ENCODE measurements around the gene C1orf210. TPM values are rescaled to one million over a fixed set of nuclear protein-coding genes. Genes with fewer than 3 reads are reported as not detected.

The C1orf210 gene
- total RNA-seq, 2 experiments from 2014 or later = not detected

DNA sequence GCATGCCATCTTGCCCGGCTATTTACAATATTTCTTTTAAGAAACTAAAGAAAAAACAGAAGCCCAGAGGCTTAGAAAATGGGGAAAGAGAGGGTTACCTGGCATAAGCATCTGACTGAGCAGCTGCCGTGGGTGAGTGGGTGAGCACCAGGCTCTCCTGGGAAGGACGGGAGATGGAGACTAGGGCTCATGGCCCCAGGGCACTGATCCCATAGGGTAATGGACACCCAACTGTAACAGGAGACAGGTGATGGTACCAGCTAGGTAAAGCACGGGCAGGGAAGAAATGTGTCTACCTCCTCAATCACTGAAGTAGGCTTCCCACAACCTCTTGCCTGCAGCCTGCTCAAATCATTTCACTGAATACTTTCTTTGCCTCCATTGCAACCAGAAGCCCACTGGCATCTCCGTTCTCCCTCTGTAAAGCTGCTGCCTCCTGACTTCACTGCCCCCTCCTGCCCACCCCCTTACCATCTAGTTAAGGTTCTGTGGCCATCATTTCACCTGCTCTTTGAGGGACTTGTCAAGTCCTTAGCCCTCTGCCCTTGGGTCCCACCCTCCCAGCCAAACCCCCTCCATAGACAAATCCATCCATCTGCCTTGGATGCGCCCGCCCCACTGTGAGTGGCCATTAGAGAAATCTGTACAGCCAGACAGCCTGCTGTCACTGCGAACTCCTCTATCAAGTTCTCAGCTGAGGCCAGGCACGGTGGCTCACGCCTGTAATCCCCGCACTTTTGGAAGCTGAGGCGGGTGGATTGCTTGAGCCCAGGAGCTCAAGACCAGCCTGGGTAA is 9.4 kb downstream of the C1orf210 start:
- CTCF ChIA-PET = interaction anchor here (0.5 to 0.7 kb wide), 2 partner anchors 61 to 1333 kb away, joined by 3 read pairs; no protein-coding TSS in a partner anchor
- Mint-ChIP-seq H3K27me3 (peaks cover 4% of the 10 kb centered on the region), H3K9me3 (ENCODE audit: low read depth) (peaks cover 4% of the 10 kb centered on the region), H3K4me3 (no peak overlapping the region), H3K4me1 (peaks cover 15% of the 10 kb centered on the region), H3K27ac (no peak overlapping the region), H3K36me3 (ENCODE audit: low read depth) (peaks cover 4% of the 10 kb centered on the region)
- POLR2A ChIA-PET = no interaction called here
- ATAC-seq (no peak), DNase-seq (no peak)
- intact Hi-C loops (cut with DNase I, micrococcal nuclease) = no loop called here

DNA sequence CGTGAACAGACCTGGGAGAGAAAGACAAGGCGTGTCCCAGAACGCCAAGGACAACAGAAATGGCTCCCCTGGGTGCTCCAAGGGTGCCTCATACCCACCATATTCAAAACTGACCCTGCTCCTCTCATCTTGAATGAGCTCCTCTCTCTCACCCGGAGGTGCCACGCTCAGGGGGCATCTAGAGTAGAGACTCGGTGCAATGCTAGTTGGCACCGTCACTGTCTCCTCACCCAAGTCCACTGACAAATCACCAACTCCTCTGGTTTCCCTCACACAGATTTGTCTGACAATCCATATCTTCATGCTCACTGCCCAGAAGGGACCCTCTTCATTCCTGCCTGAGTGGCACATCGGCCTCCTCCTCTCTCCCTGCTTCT is 10.6 kb downstream of the C1orf210 start:
- peak overlapping the region; percentile 94 for H3K27ac Mint-ChIP-seq
- peaks cover 21% of the 10 kb centered on the region for H3K4me1 Mint-ChIP-seq
- no peak for ATAC-seq
- peak overlapping the region; percentile 15 for H3K4me3 Mint-ChIP-seq
- ChIA-PET POLR2A (no interaction called here), CTCF (no interaction called here)
- H3K27me3 Mint-ChIP-seq = peaks cover 4% of the 10 kb centered on the region
- H3K36me3 Mint-ChIP-seq (ENCODE audit: low read depth) = peaks cover 4% of the 10 kb centered on the region
- intact Hi-C loops (cut with DNase I, micrococcal nuclease) = loop anchor here in 1 of 2 experiments (1.0 kb wide), 1 partner anchor 75 kb away; no protein-coding TSS in a partner anchor
- no peak for DNase-seq
- peaks cover 4% of the 10 kb centered on the region for H3K9me3 Mint-ChIP-seq (ENCODE audit: low read depth)

DNA sequence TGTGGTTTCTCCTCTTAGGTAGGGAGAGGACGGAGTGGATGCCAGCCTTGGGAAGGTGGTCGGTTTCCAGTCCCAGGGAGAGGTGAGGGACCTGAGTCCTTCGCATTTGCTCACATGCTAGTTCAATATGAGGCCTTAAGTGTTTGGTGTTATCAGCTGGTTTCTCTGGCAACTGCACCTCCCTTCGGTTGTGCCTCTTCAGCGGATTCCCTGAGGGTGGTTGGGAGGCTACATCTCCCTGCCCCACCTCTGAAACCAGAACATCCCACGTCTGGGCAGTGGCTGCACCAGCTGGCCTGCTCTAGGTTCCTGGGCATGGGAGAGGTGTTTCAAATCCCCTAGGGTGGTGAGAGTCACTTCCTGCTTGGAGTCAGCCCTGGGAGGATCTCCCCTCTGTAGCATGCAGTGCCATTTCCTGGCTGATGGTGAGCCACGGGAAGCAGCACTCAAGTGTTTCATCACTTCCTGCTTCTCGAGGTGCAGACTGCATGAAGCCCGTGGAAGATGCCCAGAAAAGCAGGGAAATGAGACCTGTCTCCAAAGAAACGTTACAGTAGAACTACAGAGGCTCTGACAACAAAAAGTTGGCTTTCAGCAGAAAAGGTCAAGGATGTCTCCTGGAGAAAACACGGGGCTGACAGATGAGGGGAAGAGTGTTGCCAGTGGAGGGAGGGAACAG is 11.1 kb downstream of the C1orf210 start:
- CTCF ChIA-PET = no interaction called here
- peaks cover 21% of the 10 kb centered on the region for H3K4me1 Mint-ChIP-seq
- intact Hi-C loops (cut with DNase I, micrococcal nuclease) = loop anchor here in 1 of 2 experiments (1.0 kb wide), 1 partner anchor 75 kb away; no protein-coding TSS in a partner anchor

DNA sequence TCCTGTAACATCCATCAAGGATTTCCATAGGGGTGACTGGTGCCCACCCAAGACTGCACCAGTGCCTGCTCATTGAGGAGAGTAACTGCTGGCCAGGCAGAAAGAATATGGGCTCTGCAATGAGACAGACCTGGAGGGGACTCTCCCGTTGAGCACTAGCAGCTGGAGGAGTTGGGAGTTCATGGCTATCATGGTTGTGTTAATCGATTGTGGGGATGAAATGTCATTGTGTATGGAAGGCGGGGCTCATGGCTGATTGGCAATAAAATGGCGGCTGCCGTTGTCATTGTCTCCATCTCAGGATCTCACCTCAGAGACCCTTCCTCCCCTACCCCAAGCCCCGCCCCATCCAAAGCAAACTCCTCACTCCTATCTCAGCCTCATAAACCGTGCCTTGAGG is 11.7 kb downstream of the C1orf210 start:
- DNase-seq (no peak), ATAC-seq (no peak)
- Mint-ChIP-seq H3K36me3 (ENCODE audit: low read depth) (peaks cover 4% of the 10 kb centered on the region), H3K27ac (no peak overlapping the region), H3K9me3 (ENCODE audit: low read depth) (peaks cover 4% of the 10 kb centered on the region), H3K4me3 (no peak overlapping the region), H3K27me3 (peaks cover 2% of the 10 kb centered on the region), H3K4me1 (peaks cover 21% of the 10 kb centered on the region)
- CTCF ChIA-PET = no interaction called here
- intact Hi-C loops (cut with DNase I, micrococcal nuclease) = loop anchor here in 1 of 2 experiments (1.0 kb wide), 1 partner anchor 76 kb away; no protein-coding TSS in a partner anchor
- POLR2A ChIA-PET = no interaction called here

More for the DNA sequence above, 11.1 kb downstream of the C1orf210 start:
- peak overlapping the region; percentile 94 for H3K27ac Mint-ChIP-seq
- peak overlapping the region; percentile 15 for H3K4me3 Mint-ChIP-seq
- peak; percentile 91 for ATAC-seq
- peak; percentile 69 for DNase-seq
- peaks cover 4% of the 10 kb centered on the region for H3K9me3 Mint-ChIP-seq (ENCODE audit: low read depth)
- POLR2A ChIA-PET = no interaction called here
- peaks cover 4% of the 10 kb centered on the region for H3K36me3 Mint-ChIP-seq (ENCODE audit: low read depth)
- peaks cover 4% of the 10 kb centered on the region for H3K27me3 Mint-ChIP-seq

DNA sequence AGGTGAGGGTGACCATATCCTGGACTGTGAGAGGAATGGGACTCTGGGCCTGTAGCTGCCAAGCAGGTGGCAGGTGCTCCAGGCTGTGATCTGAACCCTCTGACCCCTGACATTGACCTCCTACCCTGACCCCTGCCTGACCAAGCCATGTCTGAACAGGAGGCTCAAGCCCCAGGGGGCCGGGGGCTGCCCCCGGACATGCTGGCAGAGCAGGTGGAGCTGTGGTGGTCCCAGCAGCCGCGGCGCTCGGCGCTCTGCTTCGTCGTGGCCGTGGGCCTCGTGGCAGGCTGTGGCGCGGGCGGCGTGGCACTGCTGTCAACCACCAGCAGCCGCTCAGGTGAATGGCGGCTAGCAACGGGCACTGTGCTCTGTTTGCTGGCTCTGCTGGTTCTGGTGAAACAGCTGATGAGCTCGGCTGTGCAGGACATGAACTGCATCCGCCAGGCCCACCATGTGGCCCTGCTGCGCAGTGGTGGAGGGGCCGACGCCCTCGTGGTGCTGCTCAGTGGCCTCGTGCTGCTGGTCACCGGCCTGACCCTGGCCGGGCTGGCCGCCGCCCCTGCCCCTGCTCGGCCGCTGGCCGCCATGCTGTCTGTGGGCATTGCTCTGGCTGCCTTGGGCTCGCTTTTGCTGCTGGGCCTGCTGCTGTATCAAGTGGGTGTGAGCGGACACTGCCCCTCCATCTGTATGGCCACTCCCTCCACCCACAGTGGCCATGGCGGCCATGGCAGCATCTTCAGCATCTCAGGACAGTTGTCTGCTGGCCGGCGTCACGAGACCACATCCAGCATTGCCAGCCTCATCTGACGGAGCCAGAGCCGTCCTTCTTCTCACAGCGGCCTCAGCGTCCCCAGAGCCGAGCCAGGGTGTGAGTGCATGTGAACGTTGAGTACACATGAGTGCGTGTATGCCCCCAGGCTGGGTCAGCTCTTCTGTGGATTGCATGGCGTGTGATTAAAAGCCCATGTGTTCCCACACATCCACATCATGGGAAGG is 12.5 kb downstream of the C1orf210 start:
- intact Hi-C loops (cut with DNase I, micrococcal nuclease) = no loop called here
- Mint-ChIP-seq H3K36me3 (ENCODE audit: low read depth) (peaks cover 4% of the 10 kb centered on the region), H3K27me3 (peaks cover 2% of the 10 kb centered on the region), H3K4me3 (no peak overlapping the region), H3K27ac (no peak overlapping the region), H3K9me3 (ENCODE audit: low read depth) (peaks cover 4% of the 10 kb centered on the region), H3K4me1 (peaks cover 21% of the 10 kb centered on the region)
- POLR2A ChIA-PET = no interaction called here
- no peak for ATAC-seq
- CTCF ChIA-PET = no interaction called here
- no peak for DNase-seq

DNA sequence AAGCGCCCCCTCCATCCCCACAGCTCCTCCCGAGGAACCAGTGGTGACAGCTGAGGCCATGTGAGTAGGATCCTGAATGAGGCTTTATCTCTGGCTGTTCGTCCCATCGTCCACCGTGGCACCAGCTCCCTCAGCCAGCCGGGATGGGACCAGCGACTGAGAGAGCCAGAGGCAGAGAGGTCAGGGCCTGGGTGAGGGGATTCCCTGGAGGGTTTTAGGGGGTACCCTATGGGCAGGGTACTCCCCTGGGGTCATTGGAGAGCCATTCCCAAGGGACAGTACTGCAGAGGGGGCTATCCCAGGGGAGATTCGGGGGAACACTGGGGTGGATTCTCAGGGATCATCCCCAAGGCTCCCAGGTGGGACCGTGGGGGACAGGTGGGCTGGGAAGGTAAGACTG is 13.2 kb downstream of the C1orf210 start:
- peaks cover 21% of the 10 kb centered on the region for H3K4me1 Mint-ChIP-seq
- no peak for ATAC-seq
- H3K27me3 Mint-ChIP-seq = peaks cover 2% of the 10 kb centered on the region
- peaks cover 4% of the 10 kb centered on the region for H3K36me3 Mint-ChIP-seq (ENCODE audit: low read depth)
- peaks cover 4% of the 10 kb centered on the region for H3K9me3 Mint-ChIP-seq (ENCODE audit: low read depth)
- DNase-seq = no peak
- POLR2A ChIA-PET = no interaction called here
- CTCF ChIA-PET = interaction anchor here (0.7 kb wide), 1 partner anchor 18 kb away, joined by 3 read pairs; no protein-coding TSS in a partner anchor
- H3K27ac Mint-ChIP-seq = no peak overlapping the region
- intact Hi-C loops (cut with DNase I, micrococcal nuclease) = no loop called here
- H3K4me3 Mint-ChIP-seq = no peak overlapping the region

DNA sequence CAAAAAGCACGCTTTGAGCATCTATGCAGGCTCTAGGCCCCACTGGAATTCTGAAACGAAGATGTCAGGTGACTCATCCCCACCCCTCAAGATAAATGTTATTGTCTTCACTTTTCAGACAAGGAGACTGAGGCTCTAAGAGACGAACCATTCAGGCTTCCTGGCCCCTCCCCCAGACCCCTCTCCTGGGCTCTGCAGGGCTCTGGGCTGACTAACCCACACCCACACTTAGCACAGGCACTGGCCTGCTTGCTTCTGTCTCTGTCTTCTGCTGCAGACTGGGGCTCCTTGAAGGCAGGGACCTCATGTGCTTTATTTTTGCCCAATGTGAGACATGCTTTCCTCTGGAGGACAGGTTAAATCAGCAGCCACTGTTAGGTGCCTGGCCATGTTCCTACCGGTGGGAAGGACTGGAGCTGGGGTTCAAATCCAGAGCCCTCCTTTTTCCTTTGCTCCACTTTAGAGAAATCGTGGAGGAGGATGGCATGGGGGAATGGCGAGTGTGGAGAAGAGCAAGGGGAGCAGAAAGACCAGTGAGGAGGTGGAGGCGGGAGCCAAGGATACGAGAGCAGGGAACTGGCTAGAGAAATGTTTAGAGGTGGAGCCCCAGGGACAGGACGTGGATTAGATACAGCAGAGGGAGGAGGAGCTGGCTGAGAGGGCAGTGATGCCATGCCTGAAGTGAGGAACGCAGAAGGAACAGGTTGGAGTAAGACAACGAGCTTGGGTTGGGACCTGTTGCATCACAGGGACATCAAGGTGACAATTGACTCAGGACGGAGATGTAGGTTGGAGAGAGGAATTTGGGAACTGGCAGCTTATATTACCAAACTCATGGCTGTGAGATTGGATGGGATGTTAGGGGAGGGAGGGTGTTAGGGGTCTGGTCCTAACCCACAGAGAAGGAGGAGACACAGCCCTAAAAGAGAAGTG is 13.9 kb downstream of the C1orf210 start:
- Mint-ChIP-seq H3K9me3 (ENCODE audit: low read depth) (peaks cover 4% of the 10 kb centered on the region), H3K27me3 (peaks cover 2% of the 10 kb centered on the region), H3K27ac (no peak overlapping the region), H3K36me3 (ENCODE audit: low read depth) (peaks cover 4% of the 10 kb centered on the region), H3K4me3 (peak overlapping the region; percentile 42), H3K4me1 (peaks cover 21% of the 10 kb centered on the region)
- CTCF ChIA-PET = interaction anchor here (0.7 kb wide), 1 partner anchor 18 kb away, joined by 3 read pairs; no protein-coding TSS in a partner anchor
- ATAC-seq (peak; percentile 55), DNase-seq (peak; percentile 33)
- intact Hi-C loops (cut with DNase I, micrococcal nuclease) = no loop called here
- POLR2A ChIA-PET = no interaction called here

DNA sequence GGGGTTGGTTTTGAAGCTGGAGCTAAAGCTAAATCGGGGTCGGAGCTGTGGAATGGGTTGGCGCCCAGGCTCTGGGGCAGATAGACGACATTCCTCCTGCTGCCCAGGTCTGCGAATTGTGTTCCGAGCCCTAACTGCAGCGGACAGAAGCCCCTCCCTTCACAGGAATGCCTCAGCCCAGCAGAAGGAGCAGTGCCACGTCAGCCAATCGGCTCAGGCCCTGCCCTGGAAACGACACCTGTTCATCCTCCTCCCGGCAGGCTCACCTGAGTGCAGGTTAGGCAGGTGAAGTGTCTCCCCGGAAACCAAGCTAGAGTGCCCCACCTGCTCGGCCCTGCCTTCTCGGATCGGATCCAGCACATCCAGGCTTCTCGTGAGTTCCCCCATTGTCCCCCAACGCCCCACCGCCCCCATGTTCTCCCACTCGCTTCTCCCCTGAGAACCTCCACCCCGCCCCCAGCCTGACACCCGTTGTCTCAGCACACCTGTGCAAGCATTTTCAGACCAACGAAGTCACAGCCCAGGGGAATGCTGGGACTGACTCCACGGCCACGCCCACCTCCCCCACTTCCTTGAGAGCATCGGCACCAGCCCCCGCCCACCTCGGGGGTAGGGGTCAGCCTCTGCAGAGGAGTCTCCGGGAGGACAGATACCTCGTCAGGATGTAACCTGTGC is 14.8 kb downstream of the C1orf210 start:
- intact Hi-C loops (cut with DNase I, micrococcal nuclease) = no loop called here
- ATAC-seq (peak; percentile 34), DNase-seq (peak; percentile 49)
- peaks cover 4% of the 10 kb centered on the region for H3K9me3 Mint-ChIP-seq (ENCODE audit: low read depth)
- peaks cover 2% of the 10 kb centered on the region for H3K27me3 Mint-ChIP-seq
- H3K36me3 Mint-ChIP-seq (ENCODE audit: low read depth) = peaks cover 4% of the 10 kb centered on the region
- POLR2A ChIA-PET = no interaction called here
- no peak overlapping the region for H3K27ac Mint-ChIP-seq
- H3K4me1 Mint-ChIP-seq = peaks cover 21% of the 10 kb centered on the region
- CTCF ChIA-PET = interaction anchor here (0.6 kb wide), 1 partner anchor 144 kb away, joined by 3 read pairs; no protein-coding TSS in a partner anchor
- peak overlapping the region; percentile 42 for H3K4me3 Mint-ChIP-seq

DNA sequence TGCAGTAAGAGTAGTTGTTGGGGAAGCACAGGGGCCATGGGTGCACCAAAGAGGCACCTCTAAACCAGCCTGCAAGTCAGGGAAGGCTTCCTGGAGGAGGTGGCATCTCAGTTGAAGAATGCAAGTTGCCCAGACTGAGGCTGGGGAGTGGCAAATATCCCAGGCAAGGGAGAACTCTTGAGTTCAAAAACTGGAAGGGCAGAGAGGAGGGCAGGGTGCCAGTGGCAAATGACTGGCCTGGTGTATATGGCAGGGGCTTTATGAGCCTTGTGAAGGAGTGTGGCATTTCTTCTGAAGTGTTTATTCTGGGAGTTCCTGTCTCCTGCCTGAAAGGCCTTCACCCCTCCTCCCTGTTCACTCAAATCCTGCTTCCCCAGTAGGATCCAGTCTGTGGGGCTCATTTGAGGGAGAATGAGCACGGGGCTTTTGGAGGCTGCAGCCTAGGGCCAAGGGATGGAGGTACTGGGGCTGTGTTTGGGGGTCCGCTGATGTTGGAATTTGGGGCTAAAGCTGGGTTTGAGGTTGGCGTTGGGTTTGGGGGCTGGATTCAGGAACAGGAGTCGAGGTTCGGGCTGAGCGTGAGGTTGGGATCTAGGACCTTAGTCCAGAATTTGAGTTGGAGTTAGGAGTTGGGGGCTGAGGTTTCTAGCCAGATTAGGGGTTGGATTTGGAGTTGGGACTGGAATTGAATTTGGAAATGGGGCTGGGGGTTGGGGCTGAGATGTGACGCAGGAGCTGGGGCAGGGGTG is 15.6 kb downstream of the C1orf210 start, which contains the start of gene TMEM125:
TMEM125 (plus strand) TSS at position 357 of the 749 bp plus-strand sequence. CDS start 2,740 bp downstream, outside the sequence.
- ChIA-PET CTCF (interaction anchor here (0.6 kb wide), 2 partner anchors 145 to 167 kb away, joined by 3 read pairs; no protein-coding TSS in a partner anchor), POLR2A (no interaction called here)
- H3K4me1 Mint-ChIP-seq = peaks cover 18% of the 10 kb centered on the region
- no peak within 1 kb of the TSS for H3K27ac Mint-ChIP-seq
- H3K9me3 Mint-ChIP-seq (ENCODE audit: low read depth) = peaks cover 4% of the 10 kb centered on the region
- H3K36me3 Mint-ChIP-seq (ENCODE audit: low read depth) = peaks cover 4% of the 10 kb centered on the region
- intact Hi-C loops (cut with DNase I, micrococcal nuclease) = no loop called here
- peaks cover 2% of the 10 kb centered on the region for H3K27me3 Mint-ChIP-seq
- ATAC-seq (no peak), DNase-seq (no peak)
- H3K4me3 Mint-ChIP-seq = peak within 1 kb of the TSS; percentile 42

Measured in activated CD4-positive, alpha-beta T cell treated with anti-CD3 and anti-CD28 coated beads for 36 hours (primary cell).